Stimulated activated naive CD4-positive, alpha-beta T cell (primary cell): ENCODE measurements around the gene RXFP4.

Experiments
- DNase-seq, 6 experiments: peaks; one replicate each; lab custom pipeline; 2025; lab: John Stamatoyannopoulos, UW

Gene RXFP4

GRCh38 chr1:155960081-155960745, 18.8 kb downstream of the RXFP4 start:
- no peak for DNase-seq

- no peak for DNase-seq
Observed at GRCh38 chr1:155961937-155962336, 20.5 kb downstream of the RXFP4 start.

- DNase-seq = no peak
Observed at GRCh38 chr1:155962599-155963211, 21.3 kb downstream of the RXFP4 start.

- DNase-seq = no peak
Observed at GRCh38 chr1:155964193-155964592, 22.8 kb downstream of the RXFP4 start.

- no peak for DNase-seq
Observed at GRCh38 chr1:155966135-155966534, 24.7 kb downstream of the RXFP4 start.

GRCh38 chr1:155966750-155967149, 25.3 kb downstream of the RXFP4 start:
- DNase-seq = no peak

GRCh38 chr1:155967341-155968050, 26.1 kb downstream of the RXFP4 start:
- DNase-seq = peak in 5 of 6 experiments; percentile 15 to 47 (median 33)

GRCh38 chr1:155968051-155968400, 26.6 kb downstream of the RXFP4 start:
- DNase-seq = no peak

- DNase-seq = no peak
Observed at GRCh38 chr1:155968670-155969069, 27.2 kb downstream of the RXFP4 start.

GRCh38 chr1:155969377-155969791, 27.9 kb downstream of the RXFP4 start:
- DNase-seq = no peak

- no peak for DNase-seq
Observed at GRCh38 chr1:155970531-155971167, 29.2 kb downstream of the RXFP4 start.

GRCh38 chr1:155971910-155972809, 30.7 kb downstream of the RXFP4 start:
- no peak for DNase-seq

- no peak for DNase-seq
Observed at GRCh38 chr1:155973723-155974122, 32.3 kb downstream of the RXFP4 start.

GRCh38 chr1:155974208-155975115, 33.0 kb downstream of the RXFP4 start:
- DNase-seq = peak in 1 of 6 experiments; percentile 6

- peak in 1 of 6 experiments; percentile 16 for DNase-seq
Observed at GRCh38 chr1:155975375-155976061, 34.1 kb downstream of the RXFP4 start.

- peak; percentile 57 to 79 (median 68) for DNase-seq
Observed at GRCh38 chr1:155976062-155976912, 34.8 kb downstream of the RXFP4 start.

- DNase-seq = peak in 1 of 6 experiments; percentile 13
Observed at GRCh38 chr1:155976913-155977689, 35.7 kb downstream of the RXFP4 start.

- peak in 4 of 6 experiments; percentile 16 to 42 (median 39) for DNase-seq
Observed at GRCh38 chr1:155977690-155978324, 36.4 kb downstream of the RXFP4 start.
